Middle frontal gyrus (tissue), 1 donor: ENCODE data around the gene CHRND.
"Not testable (repeated sequence)": the region's sequence is repeated elsewhere in the genome, so short reads cannot be mapped to it uniquely, and the experiment has no call there.

Experiments used
- DNase-seq: peaks from one replicate; pipeline ENCODE4 v3.0.0-alpha.2; 2015; ENCODE audit warnings: low spot score; ENCODE audit errors: extremely low spot score

CHRND gene

DNA sequence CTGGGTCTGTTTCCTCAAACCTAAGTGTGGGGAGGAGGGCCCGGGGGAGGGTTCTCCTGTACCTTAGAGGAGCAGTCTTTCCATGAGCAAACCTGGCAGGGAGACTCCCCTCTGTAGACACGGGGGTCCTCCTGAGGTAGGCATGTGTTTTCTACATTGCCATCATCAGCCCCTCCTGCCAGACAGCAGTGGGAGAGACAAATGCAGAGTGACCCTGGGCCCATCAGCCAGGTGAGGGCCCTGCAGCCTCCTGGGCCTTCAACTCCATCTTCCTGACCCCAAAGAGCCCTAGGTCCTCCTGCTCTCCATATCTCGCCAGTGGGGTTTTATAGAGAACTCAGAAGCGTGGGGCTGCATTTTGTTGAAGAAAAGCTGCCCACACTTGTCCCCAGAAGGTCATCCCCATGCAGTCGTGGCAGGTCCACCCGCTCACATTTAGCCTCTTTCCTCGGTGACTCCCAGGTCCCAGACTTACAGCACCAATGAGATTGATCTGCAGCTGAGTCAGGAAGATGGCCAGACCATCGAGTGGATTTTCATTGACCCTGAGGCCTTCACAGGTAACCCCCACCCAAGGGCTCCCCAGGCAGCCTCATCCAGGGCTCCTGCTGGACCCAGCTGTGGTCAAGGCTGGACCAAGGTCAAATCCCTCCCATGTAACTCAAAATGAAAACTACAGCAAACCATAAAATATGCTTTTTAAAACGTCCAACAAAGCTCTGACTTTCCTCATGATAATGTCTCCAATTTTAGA lies 16.2 kb downstream of the CHRND start:
- no peak for DNase-seq

GRCh38 chr2:232542715-232543467 lies 16.9 kb downstream of the CHRND start:
- no peak for DNase-seq

DNA sequence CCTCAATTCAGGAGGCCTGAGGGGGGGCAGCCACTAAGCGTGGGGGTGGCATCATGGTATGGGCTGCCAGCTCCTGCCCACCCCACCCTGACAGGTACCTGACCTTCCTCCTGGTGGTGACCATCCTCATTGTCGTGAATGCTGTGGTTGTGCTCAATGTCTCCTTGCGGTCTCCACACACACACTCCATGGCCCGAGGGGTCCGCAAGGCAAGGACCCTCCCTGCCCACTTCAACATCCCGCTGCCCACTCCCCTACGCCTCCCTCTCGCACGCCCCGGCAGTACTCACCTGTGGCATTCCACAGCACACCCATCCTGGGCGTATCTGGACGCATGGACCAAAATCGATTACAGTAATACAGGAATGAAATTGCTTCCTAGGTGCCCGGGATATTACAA lies 17.5 kb downstream of the CHRND start:
- DNase-seq, result no peak

DNA sequence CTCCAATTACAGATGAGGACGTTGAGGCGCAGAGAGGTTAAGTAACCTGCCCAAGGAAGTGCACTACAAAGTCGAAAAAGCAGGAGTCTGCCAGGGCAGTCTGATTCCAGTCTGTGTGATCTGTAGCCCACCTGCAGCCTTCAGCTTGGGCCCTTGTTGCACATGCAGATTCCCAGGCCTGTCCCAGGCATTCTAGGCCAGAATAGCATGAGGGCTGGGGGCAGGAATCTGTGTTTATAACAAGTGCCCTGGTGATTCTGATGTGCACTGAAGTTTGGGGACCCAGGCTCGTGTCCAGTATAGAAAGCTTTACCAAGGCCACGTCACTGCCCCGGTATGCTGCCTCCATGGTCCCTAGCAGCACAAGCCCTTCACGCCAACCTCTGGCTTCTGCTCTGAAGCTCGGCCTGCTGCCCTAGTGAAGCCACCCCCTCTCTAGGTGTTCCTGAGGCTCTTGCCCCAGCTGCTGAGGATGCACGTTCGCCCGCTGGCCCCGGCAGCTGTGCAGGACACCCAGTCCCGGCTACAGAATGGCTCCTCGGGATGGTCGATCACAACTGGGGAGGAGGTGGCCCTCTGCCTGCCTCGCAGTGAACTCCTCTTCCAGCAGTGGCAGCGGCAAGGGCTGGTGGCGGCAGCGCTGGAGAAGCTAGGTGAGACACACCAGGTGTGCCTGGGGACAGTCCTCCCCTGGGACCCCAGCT lies 18.1 kb downstream of the CHRND start:
- DNase-seq, result no peak

DNA sequence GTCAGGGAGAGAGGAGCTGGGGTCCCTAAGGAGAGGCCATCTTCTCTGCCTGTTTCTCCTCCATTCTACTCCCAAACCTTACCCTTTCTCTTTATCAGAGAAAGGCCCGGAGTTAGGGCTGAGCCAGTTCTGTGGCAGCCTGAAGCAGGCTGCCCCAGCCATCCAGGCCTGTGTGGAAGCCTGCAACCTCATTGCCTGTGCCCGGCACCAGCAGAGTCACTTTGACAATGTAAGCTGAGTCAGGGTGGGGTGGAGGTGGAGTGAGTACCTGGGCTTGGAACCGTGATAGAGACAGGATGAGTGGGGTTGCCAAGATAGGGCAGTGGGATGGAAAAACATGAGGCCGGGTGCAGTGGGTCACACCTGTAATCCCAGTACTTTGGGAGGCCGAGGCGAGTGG lies 18.7 kb downstream of the CHRND start:
- no peak for DNase-seq

GRCh38 chr2:232545511-232546375 lies 19.8 kb downstream of the CHRND start:
- DNase-seq, result no peak

DNA sequence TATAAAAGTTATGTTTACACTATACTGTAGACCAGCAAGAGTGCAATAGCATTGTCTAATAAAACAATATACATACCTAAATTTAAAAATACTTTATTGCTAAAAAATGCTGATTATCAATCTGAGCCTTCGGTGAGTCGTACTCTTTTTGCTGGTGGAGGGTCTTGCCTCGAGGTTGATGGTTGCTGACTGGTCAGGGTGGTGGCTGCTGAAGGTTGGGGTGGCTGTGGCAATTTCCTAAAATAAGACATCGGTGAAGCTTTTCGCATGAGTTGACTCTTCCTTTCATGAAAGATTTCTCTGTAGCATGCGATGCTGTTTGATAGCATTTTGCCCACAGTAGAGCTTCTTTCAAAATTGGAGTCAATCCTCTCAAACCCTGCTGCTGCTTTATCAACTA lies 22.0 kb downstream of the CHRND start:
- DNase-seq, result no peak

DNA sequence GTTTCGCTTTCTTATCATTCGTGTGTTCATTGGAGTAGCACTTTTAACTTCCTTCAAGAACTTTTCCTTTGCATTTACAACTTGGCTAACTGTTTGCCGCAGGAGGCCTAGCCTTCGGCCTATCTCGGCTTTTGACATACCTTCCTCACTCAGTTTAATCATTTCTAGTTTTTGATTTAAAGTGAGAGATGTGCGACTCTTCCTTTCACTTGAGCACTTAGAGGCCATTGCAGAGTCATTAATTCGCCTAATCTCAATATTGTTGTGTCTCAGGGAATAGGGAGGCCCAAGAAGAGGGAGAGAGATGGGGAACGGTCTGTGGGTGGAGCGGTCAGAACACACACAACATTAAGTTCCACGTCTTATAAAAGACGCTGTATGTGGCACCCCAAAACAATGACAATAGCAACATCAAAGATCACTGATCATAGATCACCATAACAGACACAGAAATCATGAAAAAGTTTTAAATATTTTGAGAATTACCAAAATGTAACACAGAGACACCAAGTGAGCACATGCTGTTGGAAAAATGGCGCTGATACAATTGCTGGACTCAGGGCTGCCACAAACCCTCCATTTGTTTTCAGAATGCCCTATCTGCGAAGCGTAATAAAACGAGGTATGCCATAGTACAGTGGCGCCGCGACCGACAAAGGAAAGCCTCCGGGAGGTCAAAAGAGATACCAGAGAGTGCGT lies 23.8 kb downstream of the CHRND start:
- DNase-seq, result no peak

DNA sequence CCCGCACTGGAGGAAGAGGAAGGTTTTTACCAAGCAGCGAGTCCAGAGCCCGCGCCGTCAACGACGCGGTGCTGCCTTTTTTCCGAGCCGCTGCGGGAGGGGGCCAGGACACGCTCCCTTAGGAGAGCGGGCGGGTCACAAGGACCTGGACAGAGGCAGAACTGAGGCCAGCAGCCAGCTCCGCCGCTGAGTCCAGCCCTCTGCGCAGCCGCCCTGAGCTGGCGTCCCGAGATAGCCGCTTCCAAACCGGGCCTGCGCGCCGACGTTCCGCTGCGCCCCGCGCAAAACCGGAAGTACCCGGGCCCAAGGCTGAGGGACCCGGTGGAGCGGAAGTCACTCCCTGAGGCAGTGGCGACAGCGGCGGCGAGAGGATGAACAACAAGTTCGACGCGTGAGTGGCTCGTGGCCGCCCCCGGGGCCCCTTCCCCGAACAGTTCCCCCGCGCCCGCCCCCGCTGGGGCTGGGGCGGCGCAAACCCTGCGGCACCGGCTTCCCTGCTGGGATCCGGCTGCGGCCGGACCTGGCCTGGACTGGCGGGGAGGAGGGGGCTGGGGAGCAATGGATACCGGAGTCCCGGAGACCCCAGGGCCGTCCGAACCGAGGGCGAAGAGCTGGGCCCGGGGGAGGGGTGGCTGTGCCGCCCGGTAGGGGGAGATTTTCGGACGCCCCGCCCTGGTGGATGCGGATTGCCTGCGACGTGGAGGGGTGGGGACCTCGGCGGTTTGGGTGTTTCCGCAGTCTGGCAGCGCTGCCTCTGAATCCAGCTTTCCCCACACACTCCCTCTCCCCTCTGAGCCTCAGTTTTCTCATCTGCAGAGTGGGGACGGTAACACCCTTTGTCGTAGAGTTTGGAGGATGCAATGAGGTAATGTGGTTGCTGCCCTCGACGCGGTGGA lies 24.6 kb downstream of the CHRND start, which contains the start of the genes EIF4E2 and TIGD1:
Gene EIF4E2 (plus strand): TSS at position 336 of the 896 bp plus-strand sequence. CDS start 36 bp downstream, at position 372.
Gene TIGD1 (minus strand): TSS at position 204 of the 896 bp plus-strand sequence. CDS start 675 bp downstream, outside the sequence.
- DNase-seq, result peak; percentile 90

GRCh38 chr2:232551250-232551638 lies 25.3 kb downstream of the CHRND start:
- DNase-seq, result no peak

DNA sequence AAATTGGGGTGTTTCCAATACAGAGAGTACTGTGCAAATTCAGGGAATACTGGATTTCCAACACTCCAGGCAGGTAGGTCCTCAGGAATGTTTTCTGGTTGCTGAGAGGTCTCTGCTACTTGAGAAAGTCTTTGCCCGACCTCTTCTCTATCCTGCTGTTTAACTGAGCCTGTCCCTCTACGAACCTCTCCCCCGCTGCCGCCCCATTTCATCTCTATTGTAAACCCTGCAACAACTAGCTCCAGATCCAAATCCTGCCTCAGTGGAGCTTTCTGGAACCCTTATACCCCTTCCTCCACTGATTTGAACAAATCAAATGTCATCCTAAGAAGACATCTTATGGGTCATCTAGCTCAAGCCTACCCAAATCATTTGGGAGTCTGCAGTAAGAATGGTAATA lies 25.8 kb downstream of the CHRND start:
- DNase-seq, result no peak

- no peak for DNase-seq
Observed at GRCh38 chr2:232556426-232556825, 30.5 kb downstream of the CHRND start.

GRCh38 chr2:232562515-232563151 lies 36.7 kb downstream of the CHRND start:
- DNase-seq, result no peak

GRCh38 chr2:232563580-232563979 lies 37.6 kb downstream of the CHRND start:
- no peak for DNase-seq

DNA sequence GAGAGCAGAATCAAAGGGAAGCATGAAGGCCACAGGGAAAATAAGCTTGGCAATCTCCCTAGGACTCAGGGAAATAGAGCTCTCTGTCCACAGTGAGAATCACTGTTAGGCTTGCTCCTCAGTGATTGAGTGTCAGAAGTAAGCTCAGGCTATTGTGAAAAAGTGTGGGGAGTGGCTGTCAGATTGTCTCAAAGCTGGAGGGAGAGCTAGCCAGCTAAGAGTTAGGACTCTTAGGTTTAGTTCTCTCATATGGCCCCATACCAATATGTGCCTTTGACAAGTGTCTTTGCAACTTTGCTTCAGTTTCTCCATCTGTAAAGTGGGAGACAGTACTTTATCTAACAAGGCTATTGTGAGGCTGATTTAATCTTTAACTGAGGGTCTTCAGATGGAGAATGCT lies 41.8 kb downstream of the CHRND start:
- no peak for DNase-seq

DNA sequence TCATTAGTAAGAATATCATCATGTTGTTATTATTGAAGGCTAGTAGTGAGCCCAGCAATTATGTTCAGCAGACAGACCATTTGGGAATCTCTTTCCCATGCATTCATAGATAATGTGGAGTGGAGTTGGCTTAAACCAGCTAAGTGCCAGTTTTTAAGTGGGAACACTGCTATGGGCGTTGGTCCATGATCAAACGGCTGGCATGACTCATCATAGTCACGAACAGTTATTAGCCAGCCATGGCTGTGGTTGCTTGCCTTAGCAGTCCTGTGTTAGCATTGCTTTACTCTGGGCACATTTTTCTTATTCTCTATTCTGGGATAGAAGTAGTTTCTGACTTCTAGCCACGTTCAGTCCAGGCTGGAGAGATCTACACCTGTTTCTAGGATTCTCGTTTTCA lies 42.2 kb downstream of the CHRND start:
- DNase-seq, result no peak

- no peak for DNase-seq
Observed at GRCh38 chr2:232569541-232569940, 43.6 kb downstream of the CHRND start.

DNA sequence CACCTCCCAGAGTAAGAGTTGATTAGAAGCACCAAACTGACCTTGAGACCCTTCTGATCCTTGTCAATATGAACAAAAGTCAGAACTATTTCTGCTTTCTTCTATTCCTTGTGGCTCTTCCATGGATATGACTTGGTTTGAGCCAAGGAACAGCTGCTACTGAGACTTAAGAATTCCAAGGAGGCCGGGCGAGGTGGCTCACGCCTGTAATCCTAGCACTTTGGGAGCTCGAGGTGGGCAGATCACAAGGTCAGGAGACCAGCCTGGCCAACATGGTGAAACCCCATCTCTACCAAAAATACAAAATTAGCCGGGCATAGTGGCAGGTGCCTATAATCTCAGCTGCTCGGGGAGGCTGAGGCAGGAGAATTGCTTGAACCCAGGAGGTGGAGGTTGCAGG lies 44.5 kb downstream of the CHRND start:
- DNase-seq, result not testable (repeated sequence)

- no peak for DNase-seq
Observed at GRCh38 chr2:232571026-232571474, 45.1 kb downstream of the CHRND start.
